GM12891 (cell line): Measurements from ENCODE around the gene DAB1.

Source experiments
- POLR2A ChIP-seq: IDR thresholded peaks from 2 replicates; pipeline ENCODE4 v1.6.1; 2011; ENCODE audit warnings: low read depth, low read length, control low read depth
- POLR2AphosphoS5 ChIP-seq: IDR thresholded peaks from 2 replicates; pipeline ENCODE4 v1.6.1; 2011; ENCODE audit warnings: low read depth, low read length, control low read depth
- POU2F2 ChIP-seq: IDR thresholded peaks from 2 replicates; pipeline ENCODE4 v1.6.1; 2011; ENCODE audit warnings: low read depth, mild to moderate bottlenecking, control low read depth, low read length, moderate library complexity
- SPI1 ChIP-seq: IDR thresholded peaks from 2 replicates; pipeline ENCODE4 v1.6.1; 2011; ENCODE audit warnings: low read depth, low read length, control low read depth
- TAF1 ChIP-seq: IDR thresholded peaks from 2 replicates; pipeline ENCODE4 v1.6.1; 2011; ENCODE audit warnings: low read depth, low read length, control low read depth

DNA sequence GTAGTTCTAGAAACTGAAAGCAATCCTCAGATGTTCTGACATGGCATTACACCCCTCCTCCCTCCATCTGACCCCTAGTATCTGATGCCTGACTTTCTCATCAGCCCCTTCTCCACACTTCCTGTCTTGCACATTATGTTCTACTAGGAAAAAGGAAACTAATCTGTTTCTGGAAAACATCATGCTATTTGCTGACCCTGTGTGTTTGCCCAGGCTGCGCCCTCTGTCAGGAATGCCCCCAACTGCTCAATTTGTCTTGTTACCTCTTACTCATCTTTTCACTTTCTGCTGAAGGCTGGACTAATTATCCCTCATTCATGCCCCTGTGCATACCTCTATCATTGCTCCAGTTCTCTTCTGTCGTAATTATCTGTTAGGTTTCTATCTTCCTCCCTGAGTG lies 37.5 kb upstream of the DAB1 start:
- TF ChIP-seq POLR2AphosphoS5 (no peak), TAF1 (no peak), SPI1 (no peak), POLR2A (no peak), POU2F2 (no peak)
